SK-N-SH treated with all-trans-retinoic acid at 6 μM for 48 hours (cell line): ENCODE data around the gene SEC11A.
A peak's percentile ranks its signal among the peaks of the same experiment; 100 is the strongest.

ENCODE experiments used
- ATAC-seq: fragments of 200-7000 bp; cut with Tn5 transposase; 3 replicates; pipeline ENCODE4 v1.9.1; 2020; ENCODE audit warnings: mild to moderate bottlenecking, moderate library complexity
- ARNTL ChIP-seq: fragments of 450-650 bp; formaldehyde crosslinking; IDR thresholded peaks from 2 replicates; pipeline ENCODE4 v1.5.0; 2020; ENCODE audit warnings: low read depth, mild to moderate bottlenecking, moderate library complexity, borderline replicate concordance
- BACH2 ChIP-seq: fragments of 250-450 bp; sonication (Bioruptor Pico); IDR thresholded peaks from 2 replicates; pipeline ENCODE4 v1.9.0; 2021; ENCODE audit warnings: mild to moderate bottlenecking, borderline replicate concordance
- CREB5 ChIP-seq: fragments of 250-450 bp; sonication (Bioruptor Pico); IDR thresholded peaks from 2 replicates; pipeline ENCODE4 v1.5.1; 2020; ENCODE audit warnings: low read depth, mild to moderate bottlenecking, moderate library complexity
- CSDC2 ChIP-seq: fragments of 250-450 bp; sonication (Bioruptor Pico); IDR thresholded peaks from 2 replicates; pipeline ENCODE4 v1.5.0; 2020; ENCODE audit warnings: mild to moderate bottlenecking, moderate library complexity
- CSRNP3 ChIP-seq: fragments of 250-450 bp; sonication (Bioruptor Pico); IDR thresholded peaks from 2 replicates; pipeline ENCODE4 v1.5.1; 2021; ENCODE audit warnings: mild to moderate bottlenecking, moderate library complexity
- ESRRG ChIP-seq: fragments of 250-450 bp; sonication (Bioruptor Pico); IDR thresholded peaks from 2 replicates; pipeline ENCODE4 v1.6.1; 2021; ENCODE audit warnings: mild to moderate bottlenecking
- GLIS3 ChIP-seq: fragments of 250-450 bp; sonication (Bioruptor Pico); IDR thresholded peaks from 2 replicates; pipeline ENCODE4 v1.5.0; 2020; ENCODE audit warnings: mild to moderate bottlenecking, moderate library complexity
- ISL1 ChIP-seq: fragments of 250-450 bp; sonication (Bioruptor Pico); IDR thresholded peaks from 2 replicates; pipeline ENCODE4 v2.1.2; 2022; ENCODE audit warnings: mild to moderate bottlenecking, moderate library complexity
- OSR1 ChIP-seq: fragments of 250-450 bp; sonication (Bioruptor Pico); IDR thresholded peaks from 2 replicates; pipeline ENCODE4 v1.8.0; 2022; ENCODE audit warnings: moderate library complexity, mild to moderate bottlenecking, inconsistent platforms
- POU6F1 ChIP-seq: fragments of 250-450 bp; sonication (Bioruptor Pico); IDR thresholded peaks from 2 replicates; pipeline ENCODE4 v1.8.0; 2021; ENCODE audit warnings: low read depth, mild to moderate bottlenecking, moderate library complexity, borderline replicate concordance
- RARB ChIP-seq: fragments of 250-450 bp; sonication (Bioruptor Pico); IDR thresholded peaks from 2 replicates; pipeline ENCODE4 v1.8.0; 2021; ENCODE audit warnings: mild to moderate bottlenecking, moderate library complexity
- SNAI2 ChIP-seq: fragments of 250-450 bp; sonication (Bioruptor Pico); IDR thresholded peaks from 2 replicates; pipeline ENCODE4 v1.5.0; 2020; ENCODE audit warnings: mild to moderate bottlenecking, moderate library complexity
- TCF4 ChIP-seq: fragments of 250-450 bp; sonication (Bioruptor Pico); IDR thresholded peaks from 2 replicates; pipeline ENCODE4 v1.8.0; 2021; ENCODE audit warnings: mild to moderate bottlenecking, moderate library complexity, borderline replicate concordance
- TOX ChIP-seq: fragments of 250-450 bp; sonication (Bioruptor Pico); IDR thresholded peaks from 2 replicates; pipeline ENCODE4 v1.8.0; 2021; ENCODE audit warnings: mild to moderate bottlenecking, moderate library complexity, borderline replicate concordance
- ZC3H10 ChIP-seq: fragments of 250-450 bp; sonication (Bioruptor Pico); IDR thresholded peaks from 2 replicates; pipeline ENCODE4 v1.5.1; 2021; ENCODE audit warnings: mild to moderate bottlenecking, moderate library complexity
- ZFP3 ChIP-seq: fragments of 250-450 bp; sonication (Bioruptor Pico); IDR thresholded peaks from 2 replicates; pipeline ENCODE4 v1.5.0; 2020; ENCODE audit warnings: mild to moderate bottlenecking, moderate library complexity
- ZFP30 ChIP-seq: fragments of 450-650 bp; formaldehyde crosslinking; IDR thresholded peaks from 2 replicates; pipeline ENCODE4 v1.5.0; 2022; ENCODE audit warnings: mild to moderate bottlenecking, moderate library complexity
- ZNF565 ChIP-seq: fragments of 450-650 bp; formaldehyde crosslinking; conservative IDR thresholded peaks from 2 replicates; pipeline ENCODE4 v1.5.0; 2020; ENCODE audit warnings: low read depth, mild to moderate bottlenecking, moderate library complexity
- ZNF70 ChIP-seq: fragments of 450-650 bp; formaldehyde crosslinking; IDR thresholded peaks from 2 replicates; pipeline ENCODE4 v1.5.0; 2020; ENCODE audit warnings: mild to moderate bottlenecking, moderate library complexity
- ZNF8 ChIP-seq: fragments of 450-650 bp; formaldehyde crosslinking; IDR thresholded peaks from 2 replicates; pipeline ENCODE4 v1.5.0; 2020; ENCODE audit warnings: mild to moderate bottlenecking, moderate library complexity
- TF ChIP-seq, protein P1 (sequence below): fragments of 250-450 bp; sonication (Bioruptor Pico); IDR thresholded peaks from 2 replicates; pipeline ENCODE4 v1.8.0; 2020; ENCODE audit warnings: mild to moderate bottlenecking, moderate library complexity, borderline replicate concordance

Gene SEC11A

DNA sequence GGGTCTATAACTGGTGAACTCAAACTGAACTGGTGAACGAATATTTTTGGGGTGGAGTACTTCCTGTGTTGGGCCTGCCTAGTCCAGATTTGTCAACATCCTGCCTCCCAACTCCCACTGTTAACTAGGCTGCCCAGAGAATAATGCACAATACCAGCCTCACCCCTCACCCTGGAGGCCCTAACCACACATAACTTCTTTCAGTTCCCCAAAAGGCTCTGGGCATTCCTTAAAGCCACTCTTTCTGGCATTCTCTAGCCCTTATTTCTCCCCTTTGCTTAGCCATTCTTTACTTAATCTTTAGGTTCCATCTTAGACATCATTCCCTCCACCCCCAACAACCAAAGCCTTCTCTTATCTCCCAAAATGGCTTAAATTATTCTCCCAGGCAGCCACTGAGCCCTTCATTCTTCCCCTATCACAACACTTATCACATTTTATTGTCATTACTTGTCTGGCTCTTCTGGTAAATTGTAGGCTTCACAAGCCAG, 9.1 kb upstream of the SEC11A start:
- peak; percentile 27; the same call in 1 of the 3 replicates for ATAC-seq
- no peak for TF ChIP-seq CSDC2 (CRISPR knock-in tag)
- TF ChIP-seq TCF4 (CRISPR knock-in tag), result peak; percentile 42; the same call in 1 of the 2 replicates

DNA sequence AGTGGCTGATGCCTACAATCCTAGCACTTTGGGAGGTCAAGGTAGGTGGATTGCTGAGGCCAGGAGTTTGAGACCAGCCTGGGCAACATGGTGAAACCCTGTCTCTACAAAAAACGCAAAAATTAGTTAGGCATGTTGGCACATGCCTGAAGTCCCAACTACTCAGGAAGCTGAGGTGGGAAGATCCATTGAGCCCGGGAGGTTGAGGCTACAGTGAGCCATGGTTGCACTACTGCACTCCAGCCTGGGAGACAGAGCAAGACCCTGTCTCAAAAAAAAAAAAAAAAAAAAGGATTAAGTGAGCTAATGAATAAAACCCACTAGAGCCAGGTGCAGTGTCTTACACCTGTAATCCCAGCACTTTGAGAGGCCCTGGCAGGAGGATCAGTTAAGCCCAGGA, 6.7 kb upstream of the SEC11A start:
- ATAC-seq, result no peak
- no peak for TF ChIP-seq CSRNP3 (CRISPR knock-in tag)
- no peak for TF ChIP-seq ARNTL (CRISPR knock-in tag)
- no peak for TF ChIP-seq ZNF8
- no peak for TF ChIP-seq ZC3H10 (CRISPR knock-in tag)
- no peak for TF ChIP-seq CREB5 (CRISPR knock-in tag)
- TF ChIP-seq ESRRG (CRISPR knock-in tag), result no peak

DNA sequence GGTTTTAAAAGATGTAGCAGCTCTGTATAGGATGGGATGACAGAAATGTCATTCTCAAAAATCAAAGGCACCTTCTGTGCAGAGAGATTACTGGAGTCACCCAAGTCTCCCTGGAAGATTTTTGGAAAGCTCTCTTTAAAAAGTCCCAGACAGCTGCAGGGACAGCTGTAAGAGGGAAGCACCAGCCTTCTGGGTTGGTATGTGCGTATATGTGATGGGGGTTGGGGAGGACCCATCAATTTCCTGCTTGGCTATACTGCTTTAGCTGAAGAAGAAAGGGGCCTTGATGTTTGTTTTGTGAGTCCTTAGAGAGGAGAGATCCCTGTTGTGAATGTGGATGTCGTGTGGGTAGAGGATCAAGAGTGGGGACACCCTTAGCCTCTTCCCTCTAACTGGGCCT, 5.4 kb upstream of the SEC11A start:
- no peak for TF ChIP-seq CSDC2 (CRISPR knock-in tag)
- TF ChIP-seq ZNF8, result no peak
- TF ChIP-seq, protein P1, sequence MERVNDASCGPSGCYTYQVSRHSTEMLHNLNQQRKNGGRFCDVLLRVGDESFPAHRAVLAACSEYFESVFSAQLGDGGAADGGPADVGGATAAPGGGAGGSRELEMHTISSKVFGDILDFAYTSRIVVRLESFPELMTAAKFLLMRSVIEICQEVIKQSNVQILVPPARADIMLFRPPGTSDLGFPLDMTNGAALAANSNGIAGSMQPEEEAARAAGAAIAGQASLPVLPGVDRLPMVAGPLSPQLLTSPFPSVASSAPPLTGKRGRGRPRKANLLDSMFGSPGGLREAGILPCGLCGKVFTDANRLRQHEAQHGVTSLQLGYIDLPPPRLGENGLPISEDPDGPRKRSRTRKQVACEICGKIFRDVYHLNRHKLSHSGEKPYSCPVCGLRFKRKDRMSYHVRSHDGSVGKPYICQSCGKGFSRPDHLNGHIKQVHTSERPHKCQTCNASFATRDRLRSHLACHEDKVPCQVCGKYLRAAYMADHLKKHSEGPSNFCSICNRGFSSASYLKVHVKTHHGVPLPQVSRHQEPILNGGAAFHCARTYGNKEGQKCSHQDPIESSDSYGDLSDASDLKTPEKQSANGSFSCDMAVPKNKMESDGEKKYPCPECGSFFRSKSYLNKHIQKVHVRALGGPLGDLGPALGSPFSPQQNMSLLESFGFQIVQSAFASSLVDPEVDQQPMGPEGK (CRISPR knock-in tag), result no peak
- no peak for TF ChIP-seq ZFP30 (CRISPR knock-in tag)
- no peak for TF ChIP-seq ZNF70 (CRISPR knock-in tag)
- TF ChIP-seq ESRRG (CRISPR knock-in tag), result no peak
- TF ChIP-seq ARNTL (CRISPR knock-in tag), result no peak
- no peak for TF ChIP-seq SNAI2 (CRISPR knock-in tag)
- no peak for TF ChIP-seq BACH2
- no peak for TF ChIP-seq ISL1 (CRISPR knock-in tag)
- no peak for TF ChIP-seq GLIS3
- no peak for TF ChIP-seq RARB
- TF ChIP-seq OSR1 (CRISPR knock-in tag), result no peak
- TF ChIP-seq CREB5 (CRISPR knock-in tag), result no peak
- TF ChIP-seq CSRNP3 (CRISPR knock-in tag), result no peak
- no peak for TF ChIP-seq ZNF565
- TF ChIP-seq POU6F1, result no peak
- no peak for TF ChIP-seq TCF4 (CRISPR knock-in tag)
- no peak for TF ChIP-seq ZFP3
- TF ChIP-seq TOX, result no peak
- no peak for ATAC-seq
